Breast epithelium (tissue), 3 donors: ENCODE measurements around the gene STX8.

Experiments used
- POLR2A ChIP-seq: fragments of 450-650 bp; IDR thresholded peaks from one replicate; pipeline ENCODE4 v1.6.1; 2016; ENCODE audit warnings: antibody characterized with exemption, mild to moderate bottlenecking, moderate library complexity
- POLR2AphosphoS5 ChIP-seq, 3 donors: sonication (generic); formaldehyde crosslinking; IDR thresholded peaks; one replicate each; pipeline ENCODE4 v1.6.1; 2017; ENCODE audit warnings: antibody characterized with exemption in 3 of 3
- TF ChIP-seq, protein P1 (sequence below), 3 donors: fragments of 450-650 bp; IDR thresholded peaks; one replicate each; pipeline ENCODE4 v1.5.1; 2016 to 2017; ENCODE audit warnings: antibody characterized with exemption in 3 of 3, mild to moderate bottlenecking in 3 of 3, moderate library complexity in 3 of 3

DNA sequence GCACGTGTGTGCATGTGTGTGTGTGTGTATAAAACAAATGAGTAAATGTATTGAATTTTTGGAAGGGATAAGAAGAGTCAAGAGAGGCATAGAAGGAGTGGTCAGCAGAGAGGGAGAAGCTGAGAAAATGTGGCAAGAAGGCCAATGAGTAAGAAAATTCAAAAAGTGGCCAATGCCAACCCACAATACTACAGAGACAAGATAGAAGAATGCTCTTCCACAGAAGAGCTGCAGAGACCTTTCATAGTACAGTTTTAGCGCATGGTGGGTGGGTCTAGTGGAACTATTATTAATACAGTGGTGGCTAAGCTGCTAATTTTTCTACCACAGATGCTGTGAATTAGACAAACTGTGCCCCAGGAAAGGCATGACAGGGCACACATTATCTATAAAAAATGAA lies 320.8 kb downstream of the STX8 start:
- TF ChIP-seq POLR2A: no peak
- TF ChIP-seq, protein P1, sequence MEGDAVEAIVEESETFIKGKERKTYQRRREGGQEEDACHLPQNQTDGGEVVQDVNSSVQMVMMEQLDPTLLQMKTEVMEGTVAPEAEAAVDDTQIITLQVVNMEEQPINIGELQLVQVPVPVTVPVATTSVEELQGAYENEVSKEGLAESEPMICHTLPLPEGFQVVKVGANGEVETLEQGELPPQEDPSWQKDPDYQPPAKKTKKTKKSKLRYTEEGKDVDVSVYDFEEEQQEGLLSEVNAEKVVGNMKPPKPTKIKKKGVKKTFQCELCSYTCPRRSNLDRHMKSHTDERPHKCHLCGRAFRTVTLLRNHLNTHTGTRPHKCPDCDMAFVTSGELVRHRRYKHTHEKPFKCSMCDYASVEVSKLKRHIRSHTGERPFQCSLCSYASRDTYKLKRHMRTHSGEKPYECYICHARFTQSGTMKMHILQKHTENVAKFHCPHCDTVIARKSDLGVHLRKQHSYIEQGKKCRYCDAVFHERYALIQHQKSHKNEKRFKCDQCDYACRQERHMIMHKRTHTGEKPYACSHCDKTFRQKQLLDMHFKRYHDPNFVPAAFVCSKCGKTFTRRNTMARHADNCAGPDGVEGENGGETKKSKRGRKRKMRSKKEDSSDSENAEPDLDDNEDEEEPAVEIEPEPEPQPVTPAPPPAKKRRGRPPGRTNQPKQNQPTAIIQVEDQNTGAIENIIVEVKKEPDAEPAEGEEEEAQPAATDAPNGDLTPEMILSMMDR (IDR thresholded peaks at IDR 0.05): no peak
- no peak for TF ChIP-seq POLR2AphosphoS5 (IDR thresholded peaks at IDR 0.05)
